HG03442 (cell line): ENCODE measurements around the gene SLC7A10.

Experiments used
- ATAC-seq: cut with Tn5 transposase; IDR thresholded peaks from one replicate; pipeline ENCODE4 v1.9.1; 2021; ENCODE audit warnings: mild to moderate bottlenecking, moderate library complexity; ENCODE audit not compliant: unreplicated experiment

SLC7A10 gene

GRCh38 chr19:33225458-33225926, at the start of gene SLC7A10:
TSS of gene SLC7A10 (minus strand) at chr19:33225850. CDS start at chr19:33225703, 147 bp downstream.
- ATAC-seq = no peak

GRCh38 chr19:33274663-33275558, 49.3 kb upstream of the SLC7A10 start:
- no peak for ATAC-seq

- ATAC-seq = no peak
Measured at GRCh38 chr19:33273881-33274662, 48.4 kb upstream of the SLC7A10 start.

GRCh38 chr19:33273065-33273736, 47.6 kb upstream of the SLC7A10 start:
- no peak for ATAC-seq

GRCh38 chr19:33271246-33272021, 45.8 kb upstream of the SLC7A10 start:
- no peak for ATAC-seq

GRCh38 chr19:33270769-33271168, 45.1 kb upstream of the SLC7A10 start:
- ATAC-seq = no peak

GRCh38 chr19:33269016-33269415, 43.4 kb upstream of the SLC7A10 start:
- ATAC-seq = no peak

- ATAC-seq = no peak
Measured at GRCh38 chr19:33268162-33268991, 42.7 kb upstream of the SLC7A10 start.

GRCh38 chr19:33267706-33268105, 42.1 kb upstream of the SLC7A10 start:
- no peak for ATAC-seq

GRCh38 chr19:33266974-33267484, 41.4 kb upstream of the SLC7A10 start:
- no peak for ATAC-seq

- ATAC-seq = no peak
Measured at GRCh38 chr19:33264881-33265445, 39.3 kb upstream of the SLC7A10 start.

- ATAC-seq = no peak
Measured at GRCh38 chr19:33263325-33264023, 37.8 kb upstream of the SLC7A10 start.

GRCh38 chr19:33261511-33262189, 36.0 kb upstream of the SLC7A10 start:
- ATAC-seq = no peak

- ATAC-seq = no peak
Measured at GRCh38 chr19:33260628-33261418, 35.2 kb upstream of the SLC7A10 start.

- ATAC-seq = no peak
Measured at GRCh38 chr19:33259539-33259938, 33.9 kb upstream of the SLC7A10 start.

GRCh38 chr19:33257828-33258227, 32.2 kb upstream of the SLC7A10 start:
- ATAC-seq = no peak

GRCh38 chr19:33256261-33256660, 30.6 kb upstream of the SLC7A10 start:
- ATAC-seq = no peak
